ENCODE data around the gene BTBD2. TPM values are rescaled to one million over a fixed set of nuclear protein-coding genes. Genes with fewer than 3 reads are reported as not detected.

BTBD2 gene
- total and polyA plus RNA-seq, 2 of the 8 experiments (the other 6 are each of a cell fraction or from before 2014, with no cell fraction given): 91.7 to 92.3 TPM

- TF ChIP-seq, protein P1, sequence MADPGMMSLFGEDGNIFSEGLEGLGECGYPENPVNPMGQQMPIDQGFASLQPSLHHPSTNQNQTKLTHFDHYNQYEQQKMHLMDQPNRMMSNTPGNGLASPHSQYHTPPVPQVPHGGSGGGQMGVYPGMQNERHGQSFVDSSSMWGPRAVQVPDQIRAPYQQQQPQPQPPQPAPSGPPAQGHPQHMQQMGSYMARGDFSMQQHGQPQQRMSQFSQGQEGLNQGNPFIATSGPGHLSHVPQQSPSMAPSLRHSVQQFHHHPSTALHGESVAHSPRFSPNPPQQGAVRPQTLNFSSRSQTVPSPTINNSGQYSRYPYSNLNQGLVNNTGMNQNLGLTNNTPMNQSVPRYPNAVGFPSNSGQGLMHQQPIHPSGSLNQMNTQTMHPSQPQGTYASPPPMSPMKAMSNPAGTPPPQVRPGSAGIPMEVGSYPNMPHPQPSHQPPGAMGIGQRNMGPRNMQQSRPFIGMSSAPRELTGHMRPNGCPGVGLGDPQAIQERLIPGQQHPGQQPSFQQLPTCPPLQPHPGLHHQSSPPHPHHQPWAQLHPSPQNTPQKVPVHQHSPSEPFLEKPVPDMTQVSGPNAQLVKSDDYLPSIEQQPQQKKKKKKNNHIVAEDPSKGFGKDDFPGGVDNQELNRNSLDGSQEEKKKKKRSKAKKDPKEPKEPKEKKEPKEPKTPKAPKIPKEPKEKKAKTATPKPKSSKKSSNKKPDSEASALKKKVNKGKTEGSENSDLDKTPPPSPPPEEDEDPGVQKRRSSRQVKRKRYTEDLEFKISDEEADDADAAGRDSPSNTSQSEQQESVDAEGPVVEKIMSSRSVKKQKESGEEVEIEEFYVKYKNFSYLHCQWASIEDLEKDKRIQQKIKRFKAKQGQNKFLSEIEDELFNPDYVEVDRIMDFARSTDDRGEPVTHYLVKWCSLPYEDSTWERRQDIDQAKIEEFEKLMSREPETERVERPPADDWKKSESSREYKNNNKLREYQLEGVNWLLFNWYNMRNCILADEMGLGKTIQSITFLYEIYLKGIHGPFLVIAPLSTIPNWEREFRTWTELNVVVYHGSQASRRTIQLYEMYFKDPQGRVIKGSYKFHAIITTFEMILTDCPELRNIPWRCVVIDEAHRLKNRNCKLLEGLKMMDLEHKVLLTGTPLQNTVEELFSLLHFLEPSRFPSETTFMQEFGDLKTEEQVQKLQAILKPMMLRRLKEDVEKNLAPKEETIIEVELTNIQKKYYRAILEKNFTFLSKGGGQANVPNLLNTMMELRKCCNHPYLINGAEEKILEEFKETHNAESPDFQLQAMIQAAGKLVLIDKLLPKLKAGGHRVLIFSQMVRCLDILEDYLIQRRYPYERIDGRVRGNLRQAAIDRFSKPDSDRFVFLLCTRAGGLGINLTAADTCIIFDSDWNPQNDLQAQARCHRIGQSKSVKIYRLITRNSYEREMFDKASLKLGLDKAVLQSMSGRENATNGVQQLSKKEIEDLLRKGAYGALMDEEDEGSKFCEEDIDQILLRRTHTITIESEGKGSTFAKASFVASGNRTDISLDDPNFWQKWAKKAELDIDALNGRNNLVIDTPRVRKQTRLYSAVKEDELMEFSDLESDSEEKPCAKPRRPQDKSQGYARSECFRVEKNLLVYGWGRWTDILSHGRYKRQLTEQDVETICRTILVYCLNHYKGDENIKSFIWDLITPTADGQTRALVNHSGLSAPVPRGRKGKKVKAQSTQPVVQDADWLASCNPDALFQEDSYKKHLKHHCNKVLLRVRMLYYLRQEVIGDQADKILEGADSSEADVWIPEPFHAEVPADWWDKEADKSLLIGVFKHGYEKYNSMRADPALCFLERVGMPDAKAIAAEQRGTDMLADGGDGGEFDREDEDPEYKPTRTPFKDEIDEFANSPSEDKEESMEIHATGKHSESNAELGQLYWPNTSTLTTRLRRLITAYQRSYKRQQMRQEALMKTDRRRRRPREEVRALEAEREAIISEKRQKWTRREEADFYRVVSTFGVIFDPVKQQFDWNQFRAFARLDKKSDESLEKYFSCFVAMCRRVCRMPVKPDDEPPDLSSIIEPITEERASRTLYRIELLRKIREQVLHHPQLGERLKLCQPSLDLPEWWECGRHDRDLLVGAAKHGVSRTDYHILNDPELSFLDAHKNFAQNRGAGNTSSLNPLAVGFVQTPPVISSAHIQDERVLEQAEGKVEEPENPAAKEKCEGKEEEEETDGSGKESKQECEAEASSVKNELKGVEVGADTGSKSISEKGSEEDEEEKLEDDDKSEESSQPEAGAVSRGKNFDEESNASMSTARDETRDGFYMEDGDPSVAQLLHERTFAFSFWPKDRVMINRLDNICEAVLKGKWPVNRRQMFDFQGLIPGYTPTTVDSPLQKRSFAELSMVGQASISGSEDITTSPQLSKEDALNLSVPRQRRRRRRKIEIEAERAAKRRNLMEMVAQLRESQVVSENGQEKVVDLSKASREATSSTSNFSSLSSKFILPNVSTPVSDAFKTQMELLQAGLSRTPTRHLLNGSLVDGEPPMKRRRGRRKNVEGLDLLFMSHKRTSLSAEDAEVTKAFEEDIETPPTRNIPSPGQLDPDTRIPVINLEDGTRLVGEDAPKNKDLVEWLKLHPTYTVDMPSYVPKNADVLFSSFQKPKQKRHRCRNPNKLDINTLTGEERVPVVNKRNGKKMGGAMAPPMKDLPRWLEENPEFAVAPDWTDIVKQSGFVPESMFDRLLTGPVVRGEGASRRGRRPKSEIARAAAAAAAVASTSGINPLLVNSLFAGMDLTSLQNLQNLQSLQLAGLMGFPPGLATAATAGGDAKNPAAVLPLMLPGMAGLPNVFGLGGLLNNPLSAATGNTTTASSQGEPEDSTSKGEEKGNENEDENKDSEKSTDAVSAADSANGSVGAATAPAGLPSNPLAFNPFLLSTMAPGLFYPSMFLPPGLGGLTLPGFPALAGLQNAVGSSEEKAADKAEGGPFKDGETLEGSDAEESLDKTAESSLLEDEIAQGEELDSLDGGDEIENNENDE (IDR thresholded peaks at IDR 0.05; ENCODE audit: insufficient replicate concordance, low read length): no peak
- TF ChIP-seq CBX5 (IDR thresholded peaks at IDR 0.05; ENCODE audit: low read depth, low read length) (no peak), YY1 (IDR thresholded peaks at IDR 0.05; ENCODE audit: low read depth, low read length) (no peak)
These were observed 27.7 kb upstream of the BTBD2 start (continued) for GRCh38 chr19:2043251-2043641.
